HCT116 (cell line): ENCODE measurements around the gene GBP6. TPM values are rescaled to one million over a fixed set of nuclear protein-coding genes. Genes with fewer than 3 reads are reported as not detected.

Experiments used
- ATAC-seq: fragments of 200-7000 bp; cut with Tn5 transposase; 2 replicates; pipeline ENCODE4 v1.9.1; 2020; ENCODE audit warnings: mild to moderate bottlenecking, moderate library complexity
- BruUV-seq: library from RNA; stranded (reverse); fragments of 400-500 nt; replicated peaks from 2 replicates; lab custom pipeline; 2021; lab: Mats Ljungman, UMichigan
- CTCF ChIA-PET: fragments of 300-600 bp; sonication (Branson Sonifier 250); formaldehyde crosslinking; loops from one replicate; lab custom pipeline; 2021; ENCODE audit warnings: antibody characterized with exemption; lab: Charles Lee
- POLR2A ChIA-PET: fragments of 300-600, 350-600 bp; sonication (Branson Sonifier 250); formaldehyde crosslinking; loops from one replicate; lab custom pipeline; 2021; ENCODE audit warnings: antibody characterized with exemption; lab: Charles Lee
- RAD21 ChIA-PET, 2 experiments: fragments of 300-600 bp; sonication (Branson Sonifier 250); formaldehyde crosslinking; loops; one replicate each; lab custom pipeline; 2023; ENCODE audit warnings: low total read pairs in 2 of 2; ENCODE audit not compliant: uncharacterized antibody in 2 of 2, unreplicated experiment in 2 of 2, low non-redundant PET in 1 of 2; lab: Charles Lee
- DNase-seq: peaks from one replicate; pipeline ENCODE4 v3.0.0-alpha.2; 2010; ENCODE audit warnings: low read depth, low spot score
- H2AFZ ChIP-seq: fragments of 200-600 bp; shearing (Covaris generic), sonication (generic); 2 replicates; pipeline ENCODE4 v1.6.1; 2017; ENCODE audit warnings: low read depth, mixed run types, mixed read lengths, antibody characterized with exemption, low read length; ENCODE audit not compliant: poor library complexity, severe bottlenecking
- H3K27ac ChIP-seq: 2 replicates; pipeline ENCODE4 v1.5.1; 2012; ENCODE audit warnings: low read depth, low read length
- H3K27me3 ChIP-seq: fragments of 200-600 bp; sonication (generic); 2 replicates; pipeline ENCODE4 v1.6.1; 2016; ENCODE audit warnings: mixed run types, low read length, mixed read lengths; ENCODE audit not compliant: insufficient read depth
- H3K36me3 ChIP-seq, 2 experiments: fragments of 200-500 bp in 1 of 2; fragments of 200-600 bp in 1 of 2; sonication (Bioruptor generic) in 1 of 2; sonication (generic) in 1 of 2; 2 replicates each; pipeline versions ENCODE4 v1.5.1 to v1.6.1; 2014 to 2016; ENCODE audit warnings: low read length in 2 of 2, inconsistent platforms in 1 of 2, mixed read lengths in 1 of 2, mixed run types in 1 of 2; ENCODE audit not compliant: insufficient read depth in 2 of 2, control insufficient read depth in 1 of 2
- H3K4me1 ChIP-seq, 2 experiments: fragments of 200-600 bp in 1 of 2; sonication (generic) in 1 of 2; 2 replicates each; pipeline versions ENCODE4 v1.5.1 to v1.6.1; 2012 to 2017; ENCODE audit warnings: low read length in 2 of 2, inconsistent platforms in 1 of 2, mild to moderate bottlenecking in 1 of 2, mixed read lengths in 1 of 2, mixed run types in 1 of 2, moderate library complexity in 1 of 2; ENCODE audit not compliant: insufficient read depth in 2 of 2, control insufficient read depth in 1 of 2
- H3K4me2 ChIP-seq: fragments of 200-600 bp; sonication (generic); 2 replicates; pipeline ENCODE4 v1.6.1; 2017; ENCODE audit warnings: mixed run types, low read length, mixed read lengths
- H3K4me3 ChIP-seq, 2 experiments: fragments of 200-600 bp in 1 of 2; sonication (generic) in 1 of 2; replicated peaks in 1 of 2; 2 replicates each; pipeline ENCODE4 v1.5.1; 2011 to 2016; ENCODE audit warnings: low read length in 2 of 2, control low read depth in 1 of 2, low read depth in 1 of 2, mild to moderate bottlenecking in 1 of 2, mixed read lengths in 1 of 2, mixed run types in 1 of 2
- H3K79me2 ChIP-seq: fragments of 200-600 bp; sonication (generic); 2 replicates; pipeline ENCODE4 v1.6.1; 2017; ENCODE audit warnings: mild to moderate bottlenecking, mixed run types, low read length, moderate library complexity, mixed read lengths; ENCODE audit not compliant: insufficient read depth
- H3K9ac ChIP-seq: fragments of 200-600 bp; sonication (generic); 2 replicates; pipeline ENCODE4 v1.6.1; 2016; ENCODE audit warnings: low read length, mixed read lengths
- H3K9me2 ChIP-seq: fragments of 200-600 bp; sonication (generic), shearing (Covaris generic); 2 replicates; pipeline ENCODE4 v1.6.1; 2017; ENCODE audit warnings: mixed run types, mild to moderate bottlenecking, moderate library complexity; ENCODE audit not compliant: insufficient read depth
- H3K9me3 ChIP-seq, 2 experiments: fragments of 200-500 bp in 1 of 2; fragments of 200-600 bp in 1 of 2; sonication (Bioruptor generic) in 1 of 2; sonication (generic) in 1 of 2; 2 replicates each; pipeline ENCODE4 v1.6.1; 2014 to 2017; ENCODE audit warnings: low read length in 2 of 2, mixed read lengths in 2 of 2, inconsistent platforms in 1 of 2, low read depth in 1 of 2, mild to moderate bottlenecking in 1 of 2, mixed run types in 1 of 2, moderate library complexity in 1 of 2; ENCODE audit not compliant: control insufficient read depth in 1 of 2, insufficient read depth in 1 of 2
- H4K20me1 ChIP-seq: fragments of 200-600 bp; sonication (generic), shearing (Covaris generic); 2 replicates; pipeline ENCODE4 v1.6.1; 2017; ENCODE audit warnings: mixed run types, mild to moderate bottlenecking, moderate library complexity; ENCODE audit not compliant: insufficient read depth
- CBX3 ChIP-seq: IDR thresholded peaks from 2 replicates; pipeline ENCODE4 v1.6.1; 2012; ENCODE audit warnings: low read depth
- ELF1 ChIP-seq: IDR thresholded peaks from 2 replicates; pipeline ENCODE4 v1.6.1; 2012; ENCODE audit warnings: low read depth, borderline replicate concordance
- EZH2 ChIP-seq: fragments of 200-600 bp; sonication (generic); IDR thresholded peaks from 2 replicates; pipeline ENCODE4 v1.6.1; 2017; ENCODE audit warnings: antibody characterized with exemption, mixed run types
- FOSL1 ChIP-seq: IDR thresholded peaks from 2 replicates; pipeline ENCODE4 v1.6.1; 2012; ENCODE audit warnings: low read depth
- JUND ChIP-seq: IDR thresholded peaks from 2 replicates; pipeline ENCODE4 v1.6.1; 2012
- POLR2A ChIP-seq: IDR thresholded peaks from 2 replicates; pipeline ENCODE4 v1.7.0; 2011; ENCODE audit warnings: borderline replicate concordance; ENCODE audit not compliant: insufficient read depth, insufficient read length; ENCODE audit errors: extremely low read depth
- POLR2AphosphoS5 ChIP-seq: IDR thresholded peaks from 2 replicates; pipeline ENCODE4 v1.6.1; 2011; ENCODE audit warnings: mild to moderate bottlenecking, low read depth, low read length, moderate library complexity
- REST ChIP-seq: IDR thresholded peaks from 2 replicates; pipeline ENCODE4 v1.6.1; 2012; ENCODE audit warnings: low read depth
- SP1 ChIP-seq: IDR thresholded peaks from 2 replicates; pipeline ENCODE4 v1.6.1; 2012; ENCODE audit warnings: low read depth
- SRF ChIP-seq: IDR thresholded peaks from 2 replicates; pipeline ENCODE4 v1.6.1; 2012; ENCODE audit warnings: low read depth
- TCF7L2 ChIP-seq: IDR thresholded peaks from 2 replicates; pipeline ENCODE4 v1.7.0; 2011; ENCODE audit warnings: borderline replicate concordance, inconsistent platforms; ENCODE audit not compliant: insufficient read depth, insufficient read length; ENCODE audit errors: extremely low read depth
- YY1 ChIP-seq: IDR thresholded peaks from 2 replicates; pipeline ENCODE4 v1.6.1; 2011; ENCODE audit warnings: low read length, low read depth, moderate library complexity, mild to moderate bottlenecking; ENCODE audit not compliant: insufficient replicate concordance; ENCODE audit errors: extremely low read depth
- ZFX ChIP-seq: fragments of 450-650 bp; IDR thresholded peaks from 2 replicates; pipeline ENCODE4 v1.6.1; 2017
- ZNF274 ChIP-seq: fragments of 200-500 bp; sonication (Bioruptor generic); IDR thresholded peaks from 2 replicates; pipeline ENCODE4 v1.6.1; 2014; ENCODE audit warnings: mild to moderate bottlenecking, low read depth, low read length, inconsistent platforms
- intact Hi-C: fragments of 100-400 bp; cut with micrococcal nuclease; formaldehyde crosslinking; loops from 2 replicates; pipeline ENCODE4 v1.10.0; 2022
- total RNA-seq: library from RNA; stranded (reverse); gene quantifications from one replicate; pipeline ENCODE4 v1.2.1, GENCODE V29; 2021; ENCODE audit not compliant: unreplicated experiment
- TF ChIP-seq, protein P1 (sequence below): IDR thresholded peaks from 2 replicates; pipeline ENCODE4 v1.6.1; 2011; ENCODE audit warnings: mild to moderate bottlenecking, low read length, moderate library complexity; ENCODE audit not compliant: insufficient replicate concordance; ENCODE audit errors: extremely low read depth
- TF ChIP-seq, protein P2 (sequence below): IDR thresholded peaks from 2 replicates; pipeline ENCODE4 v1.6.1; 2012

GBP6 gene
- total RNA-seq, 1 experiment from 2014 or later, result not detected

DNA sequence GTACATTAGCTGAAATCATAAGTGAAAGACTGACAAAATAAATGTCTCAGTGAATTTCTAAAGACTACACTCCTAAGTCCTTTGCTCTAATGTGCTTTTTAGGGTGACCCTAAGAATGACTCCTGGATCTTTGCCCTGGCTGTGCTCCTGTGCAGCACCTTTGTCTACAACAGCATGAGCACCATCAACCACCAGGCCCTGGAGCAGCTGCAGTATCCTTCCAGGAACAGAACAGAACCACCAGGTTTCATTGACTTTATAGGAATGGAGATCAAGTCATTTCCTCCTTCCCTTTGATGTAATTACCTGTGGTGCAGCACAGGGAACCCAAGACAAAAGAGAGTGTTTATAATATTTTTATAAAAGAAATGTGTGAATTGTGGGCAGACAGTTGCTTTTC is 14.1 kb downstream of the GBP6 start:
- no peak for TF ChIP-seq FOSL1
- no peak for TF ChIP-seq YY1
- no peak for TF ChIP-seq ZNF274
- no peak for TF ChIP-seq ELF1
- TF ChIP-seq, all 23 proteins: peak for 0
- ChIA-PET POLR2A (no interaction called here), CTCF (no interaction called here), RAD21 (no interaction called here)
- no peak overlapping the region for H3K4me3 ChIP-seq
- intact Hi-C loops, result no loop called here
- no peak for ATAC-seq
- H3K27ac ChIP-seq, result no peak overlapping the region
- no peaks in the 10 kb centered on the region for H3K9me2 ChIP-seq
- no peaks in the 10 kb centered on the region for H3K27me3 ChIP-seq
- H3K36me3 ChIP-seq, result no peaks in the 10 kb centered on the region
- DNase-seq, result no peak
- no peaks in the 10 kb centered on the region for H4K20me1 ChIP-seq
- H3K79me2 ChIP-seq, result no peaks in the 10 kb centered on the region
- H3K4me1 ChIP-seq, result no peaks in the 10 kb centered on the region
- H3K9ac ChIP-seq, result no peak overlapping the region
- H3K9me3 ChIP-seq, result no peaks in the 10 kb centered on the region
- BruUV-seq, result no TSS peak
- H3K4me2 ChIP-seq, result no peak overlapping the region
- no peak overlapping the region for H2AFZ ChIP-seq

DNA sequence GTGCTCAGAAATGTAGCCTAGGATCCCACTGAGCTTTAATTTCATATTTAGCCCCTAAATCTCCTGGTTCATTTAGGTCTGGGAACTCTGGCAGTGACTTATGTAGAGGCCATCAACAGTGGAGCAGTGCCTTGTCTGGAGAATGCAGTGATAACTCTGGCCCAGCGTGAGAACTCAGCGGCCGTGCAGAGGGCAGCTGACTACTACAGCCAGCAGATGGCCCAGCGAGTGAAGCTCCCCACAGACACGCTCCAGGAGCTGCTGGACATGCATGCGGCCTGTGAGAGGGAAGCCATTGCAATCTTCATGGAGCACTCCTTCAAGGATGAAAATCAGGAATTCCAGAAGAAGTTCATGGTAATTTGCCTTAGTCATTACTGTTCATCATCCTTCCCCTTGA is 17.8 kb downstream of the GBP6 start:
- H4K20me1 ChIP-seq, result no peaks in the 10 kb centered on the region
- H2AFZ ChIP-seq, result no peak overlapping the region
- H3K4me2 ChIP-seq, result no peak overlapping the region
- ChIA-PET CTCF (no interaction called here), RAD21 (no interaction called here), POLR2A (no interaction called here)
- H3K36me3 ChIP-seq, result no peaks in the 10 kb centered on the region
- no peaks in the 10 kb centered on the region for H3K4me1 ChIP-seq
- no peaks in the 10 kb centered on the region for H3K9me2 ChIP-seq
- H3K27ac ChIP-seq, result no peak overlapping the region
- intact Hi-C loops, result no loop called here
- DNase-seq (no peak), ATAC-seq (no peak; the same call in 1 of the 2 replicates)
- TF ChIP-seq SRF, result no peak
- TF ChIP-seq POLR2A, result no peak
- TF ChIP-seq, protein P1, sequence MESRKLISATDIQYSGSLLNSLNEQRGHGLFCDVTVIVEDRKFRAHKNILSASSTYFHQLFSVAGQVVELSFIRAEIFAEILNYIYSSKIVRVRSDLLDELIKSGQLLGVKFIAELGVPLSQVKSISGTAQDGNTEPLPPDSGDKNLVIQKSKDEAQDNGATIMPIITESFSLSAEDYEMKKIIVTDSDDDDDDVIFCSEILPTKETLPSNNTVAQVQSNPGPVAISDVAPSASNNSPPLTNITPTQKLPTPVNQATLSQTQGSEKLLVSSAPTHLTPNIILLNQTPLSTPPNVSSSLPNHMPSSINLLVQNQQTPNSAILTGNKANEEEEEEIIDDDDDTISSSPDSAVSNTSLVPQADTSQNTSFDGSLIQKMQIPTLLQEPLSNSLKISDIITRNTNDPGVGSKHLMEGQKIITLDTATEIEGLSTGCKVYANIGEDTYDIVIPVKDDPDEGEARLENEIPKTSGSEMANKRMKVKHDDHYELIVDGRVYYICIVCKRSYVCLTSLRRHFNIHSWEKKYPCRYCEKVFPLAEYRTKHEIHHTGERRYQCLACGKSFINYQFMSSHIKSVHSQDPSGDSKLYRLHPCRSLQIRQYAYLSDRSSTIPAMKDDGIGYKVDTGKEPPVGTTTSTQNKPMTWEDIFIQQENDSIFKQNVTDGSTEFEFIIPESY, result no peak
- TF ChIP-seq TCF7L2, result no peak
- TF ChIP-seq ELF1, result no peak
- no peak for TF ChIP-seq SP1
- TF ChIP-seq, protein P2, sequence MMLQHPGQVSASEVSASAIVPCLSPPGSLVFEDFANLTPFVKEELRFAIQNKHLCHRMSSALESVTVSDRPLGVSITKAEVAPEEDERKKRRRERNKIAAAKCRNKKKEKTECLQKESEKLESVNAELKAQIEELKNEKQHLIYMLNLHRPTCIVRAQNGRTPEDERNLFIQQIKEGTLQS, result no peak
- no peak for TF ChIP-seq ZNF274
- no peak for TF ChIP-seq ZFX
- TF ChIP-seq EZH2, result no peak
- no peak for TF ChIP-seq JUND
- TF ChIP-seq CBX3, result no peak
- TF ChIP-seq POLR2AphosphoS5, result no peak
- no peak for TF ChIP-seq REST
- no peak for TF ChIP-seq FOSL1
- no TSS peak for BruUV-seq
- H3K9ac ChIP-seq, result no peak overlapping the region
- H3K79me2 ChIP-seq, result no peaks in the 10 kb centered on the region
- H3K4me3 ChIP-seq, result no peak overlapping the region
- no peaks in the 10 kb centered on the region for H3K27me3 ChIP-seq
- no peaks in the 10 kb centered on the region for H3K9me3 ChIP-seq
